NCI-H128 (cell line): ENCODE data around the gene ZNF487.

Experiments used
- DNase-seq: peaks from one replicate; lab custom pipeline; 2025; ENCODE audit not compliant: unreplicated experiment; lab: John Stamatoyannopoulos, UW

Gene ZNF487

DNA sequence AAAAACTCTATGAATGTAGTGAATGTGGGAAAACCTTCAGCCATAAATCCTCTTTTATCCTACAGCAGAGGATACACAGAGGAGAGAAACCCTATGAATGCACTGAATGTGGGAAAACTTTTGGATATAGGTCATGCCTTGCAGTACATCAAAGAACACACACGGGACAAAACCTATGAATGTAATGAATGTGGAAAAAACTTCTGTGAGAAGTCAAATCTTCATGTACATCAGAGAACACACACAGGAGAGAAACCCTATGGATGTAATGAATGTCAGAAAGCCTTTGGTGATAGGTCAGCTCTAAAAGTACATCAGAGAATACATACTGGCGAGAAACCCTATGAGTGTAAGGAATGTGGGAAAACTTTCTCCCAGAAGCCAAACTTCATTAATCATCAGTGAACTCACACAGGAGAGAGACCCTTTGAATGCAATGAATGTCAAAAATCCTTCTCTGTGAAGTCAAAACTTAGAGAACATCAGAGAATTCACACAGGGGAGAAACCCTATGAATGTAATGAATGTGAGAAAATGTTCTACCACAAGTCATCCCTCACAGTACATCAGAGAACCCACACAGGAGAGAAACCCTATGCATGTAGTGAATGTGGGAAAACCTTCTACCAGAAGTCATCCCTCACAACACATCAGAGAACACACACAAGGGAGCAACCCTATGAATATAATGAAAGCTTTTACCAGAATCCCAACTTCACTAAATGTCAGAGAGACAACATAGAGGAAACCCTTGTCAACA lies 45.6 kb downstream of the ZNF487 start:
- no peak for DNase-seq

- DNase-seq: no peak
Observed at GRCh38 chr10:43491855-43492254, 54.9 kb downstream of the ZNF487 start.

GRCh38 chr10:43502931-43503330 lies 66.0 kb downstream of the ZNF487 start:
- DNase-seq: no peak

DNA sequence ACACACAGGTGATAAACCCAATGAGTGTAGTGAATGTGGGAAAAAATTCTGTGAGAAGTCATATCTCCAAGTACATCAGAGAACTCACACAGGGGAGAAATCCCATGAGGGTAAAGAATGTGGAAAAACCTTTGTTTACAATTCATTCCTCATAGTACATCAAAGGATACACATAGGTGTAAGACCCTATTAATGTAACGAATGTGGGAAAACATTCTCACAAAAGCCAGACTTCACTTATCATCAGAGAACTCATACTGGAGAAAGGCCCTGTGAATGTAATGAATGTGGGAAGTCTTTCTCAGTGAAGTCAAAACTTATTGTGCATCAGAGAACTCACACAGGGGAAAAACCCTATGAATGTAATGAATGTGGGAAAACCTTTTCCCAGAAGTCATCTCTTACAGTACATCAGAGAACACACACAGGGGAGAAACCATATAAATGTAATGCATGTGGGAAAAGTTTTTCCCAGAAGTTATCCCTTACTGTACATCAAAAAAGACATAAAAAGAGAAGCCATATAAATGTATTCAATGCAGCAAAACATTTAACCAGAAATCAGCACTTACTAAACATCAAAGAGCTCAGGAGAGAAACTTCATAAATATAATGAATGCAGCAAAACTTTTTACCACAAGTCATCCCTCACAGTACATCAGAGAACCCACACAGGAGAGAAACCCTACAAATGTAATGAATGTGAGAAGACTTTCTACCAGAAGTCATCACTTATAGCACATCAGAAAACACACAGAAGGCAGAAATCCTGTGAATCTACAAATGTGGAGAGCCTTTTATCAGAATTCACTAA lies 87.7 kb downstream of the ZNF487 start:
- DNase-seq: no peak
